HG03103 (cell line): ENCODE measurements around the gene IGFBP4.

Experiments
- ATAC-seq: cut with Tn5 transposase; IDR thresholded peaks from one replicate; pipeline ENCODE4 v1.9.1; 2021; ENCODE audit warnings: low read depth; ENCODE audit not compliant: unreplicated experiment

IGFBP4 gene

GRCh38 chr17:40431231-40431602 is 12.0 kb upstream of the IGFBP4 start:
- no peak for ATAC-seq

GRCh38 chr17:40432864-40433528 is 10.3 kb upstream of the IGFBP4 start:
- ATAC-seq = no peak

GRCh38 chr17:40433551-40434415 is 9.5 kb upstream of the IGFBP4 start:
- no peak for ATAC-seq

GRCh38 chr17:40436636-40437035 is 6.6 kb upstream of the IGFBP4 start:
- ATAC-seq = no peak

GRCh38 chr17:40437095-40437732 is 6.0 kb upstream of the IGFBP4 start:
- no peak for ATAC-seq

GRCh38 chr17:40440166-40440565 is 3.1 kb upstream of the IGFBP4 start:
- no peak for ATAC-seq

GRCh38 chr17:40442392-40443195 is 656 bp upstream of the IGFBP4 start:
- ATAC-seq = no peak

GRCh38 chr17:40443988-40444899 is 994 bp downstream of the IGFBP4 start:
- no peak for ATAC-seq

- no peak for ATAC-seq
These were observed 2.7 kb downstream of the IGFBP4 start for GRCh38 chr17:40445751-40446468.

- ATAC-seq = no peak
These were observed 3.9 kb downstream of the IGFBP4 start for GRCh38 chr17:40447148-40447644.

- no peak for ATAC-seq
These were observed 4.6 kb downstream of the IGFBP4 start for GRCh38 chr17:40447806-40448205.

GRCh38 chr17:40448213-40448638 is 5.0 kb downstream of the IGFBP4 start:
- ATAC-seq = no peak

GRCh38 chr17:40448639-40449261 is 5.5 kb downstream of the IGFBP4 start:
- no peak for ATAC-seq

- no peak for ATAC-seq
These were observed 6.9 kb downstream of the IGFBP4 start for GRCh38 chr17:40450175-40450574.

- ATAC-seq = no peak
These were observed 8.2 kb downstream of the IGFBP4 start for GRCh38 chr17:40451420-40451819.

- no peak for ATAC-seq
These were observed 9.1 kb downstream of the IGFBP4 start for GRCh38 chr17:40452216-40452787.

GRCh38 chr17:40452921-40453378 is 9.7 kb downstream of the IGFBP4 start:
- ATAC-seq = no peak
